HG02970 (cell line): ENCODE results near the gene SLC7A11.
A peak's percentile ranks its signal among the peaks of the same experiment; 100 is the strongest.
"Not testable (repeated sequence)": the region's sequence is repeated elsewhere in the genome, so short reads cannot be mapped to it uniquely, and the experiment has no call there.

ENCODE experiments used
- ATAC-seq: cut with Tn5 transposase; IDR thresholded peaks from one replicate; pipeline ENCODE4 v1.9.1; 2021; ENCODE audit warnings: mild to moderate bottlenecking, moderate library complexity, moderate number of reproducible peaks; ENCODE audit not compliant: unreplicated experiment, low FRiP score

SLC7A11 gene

GRCh38 chr4:138217567-138217966 is 24.6 kb downstream of the SLC7A11 start:
- no peak for ATAC-seq

GRCh38 chr4:138216272-138216867 is 25.8 kb downstream of the SLC7A11 start:
- ATAC-seq, result no peak

GRCh38 chr4:138210576-138210975 is 31.6 kb downstream of the SLC7A11 start:
- ATAC-seq, result not testable (repeated sequence)

GRCh38 chr4:138209094-138209493 is 33.1 kb downstream of the SLC7A11 start:
- no peak for ATAC-seq

- no peak for ATAC-seq
These were observed 36.5 kb downstream of the SLC7A11 start for GRCh38 chr4:138205531-138206233.

- ATAC-seq, result no peak
These were observed 37.6 kb downstream of the SLC7A11 start for GRCh38 chr4:138204507-138204906.

- ATAC-seq, result no peak
These were observed 39.5 kb downstream of the SLC7A11 start for GRCh38 chr4:138202686-138203085.

GRCh38 chr4:138200236-138200590 is 41.9 kb downstream of the SLC7A11 start:
- ATAC-seq, result no peak

- no peak for ATAC-seq
These were observed 42.4 kb downstream of the SLC7A11 start for GRCh38 chr4:138199568-138200235.

GRCh38 chr4:138196153-138196552 is 46.0 kb downstream of the SLC7A11 start:
- no peak for ATAC-seq

GRCh38 chr4:138193963-138194362 is 48.2 kb downstream of the SLC7A11 start:
- no peak for ATAC-seq

- ATAC-seq, result no peak
These were observed 50.0 kb downstream of the SLC7A11 start for GRCh38 chr4:138192113-138192512.

- peak; percentile 96 for ATAC-seq
These were observed 51.7 kb downstream of the SLC7A11 start for GRCh38 chr4:138190452-138190858.

- ATAC-seq, result no peak
These were observed 52.9 kb downstream of the SLC7A11 start for GRCh38 chr4:138189206-138189605.

GRCh38 chr4:138188406-138189084 is 53.6 kb downstream of the SLC7A11 start:
- ATAC-seq, result no peak

GRCh38 chr4:138185859-138186645 is 56.1 kb downstream of the SLC7A11 start:
- ATAC-seq, result no peak

GRCh38 chr4:138184886-138185285 is 57.3 kb downstream of the SLC7A11 start:
- no peak for ATAC-seq

GRCh38 chr4:138182838-138183426 is 59.2 kb downstream of the SLC7A11 start:
- no peak for ATAC-seq

GRCh38 chr4:138181287-138181686 is 60.9 kb downstream of the SLC7A11 start:
- ATAC-seq, result no peak

- no peak for ATAC-seq
These were observed 63.6 kb downstream of the SLC7A11 start for GRCh38 chr4:138178566-138178965.
